Keratinocyte (primary cell): ENCODE results near the gene INPP5A. TPM values are rescaled to one million over a fixed set of nuclear protein-coding genes. Genes with fewer than 3 reads are reported as not detected.

ENCODE experiments used
- DNase-seq: peaks from one replicate; pipeline ENCODE4 v3.0.0-alpha.2; 2011; ENCODE audit warnings: low read depth, missing footprints, low spot score
- FAIRE-seq: peaks from 2 replicates; lab custom pipeline; 2011; peaks lifted over from hg19 to GRCh38; lab: Jason Lieb, UNC
- H2AFZ ChIP-seq: 2 replicates; pipeline ENCODE4 v1.6.0; 2012; ENCODE audit warnings: low read length, control low read depth, inconsistent platforms; ENCODE audit not compliant: control insufficient read depth
- H3K27ac ChIP-seq: 2 replicates; pipeline ENCODE4 v1.5.1; 2011; ENCODE audit warnings: low read length; ENCODE audit not compliant: control insufficient read depth, insufficient read depth
- H3K27me3 ChIP-seq: 3 replicates; pipeline ENCODE4 v1.6.0; 2011; ENCODE audit warnings: low read length; ENCODE audit not compliant: control insufficient read depth, insufficient read depth; ENCODE audit errors: extremely low read depth
- H3K36me3 ChIP-seq, 2 experiments: 2 replicates in 1 of 2; 3 replicates in 1 of 2; pipeline ENCODE4 v1.5.1; 2011; ENCODE audit warnings: low read length in 2 of 2, mild to moderate bottlenecking in 1 of 2; ENCODE audit not compliant: control insufficient read depth in 2 of 2, insufficient read depth in 2 of 2; ENCODE audit errors: extremely low read depth in 1 of 2
- H3K4me1 ChIP-seq: 3 replicates; pipeline ENCODE4 v1.5.1; 2011; ENCODE audit warnings: low read length; ENCODE audit not compliant: control insufficient read depth, insufficient read depth; ENCODE audit errors: extremely low read depth
- H3K4me2 ChIP-seq: 3 replicates; pipeline ENCODE4 v1.6.0; 2011; ENCODE audit warnings: low read depth, low read length; ENCODE audit not compliant: control insufficient read depth, insufficient read depth; ENCODE audit errors: extremely low read depth
- H3K4me3 ChIP-seq, 3 experiments: fragments of 200-600 bp in 1 of 3; sonication (generic) in 1 of 3; 2 replicates in 2 of 3; 3 replicates in 1 of 3; pipeline ENCODE4 v1.5.1; 2011 to 2016; ENCODE audit warnings: low read length in 3 of 3, mild to moderate bottlenecking in 3 of 3, control low read depth in 2 of 3, inconsistent platforms in 1 of 3, low read depth in 1 of 3, mixed read lengths in 1 of 3, mixed run types in 1 of 3, moderate library complexity in 1 of 3; ENCODE audit not compliant: control insufficient read depth in 2 of 3, insufficient read depth in 2 of 3; ENCODE audit errors: extremely low read depth in 1 of 3
- H3K79me2 ChIP-seq: 2 replicates; pipeline ENCODE4 v1.6.0; 2012; ENCODE audit warnings: low read length; ENCODE audit not compliant: control insufficient read depth, insufficient read depth
- H3K9ac ChIP-seq: 3 replicates; pipeline ENCODE4 v1.6.0; 2011; ENCODE audit warnings: low read length; ENCODE audit not compliant: control insufficient read depth, insufficient read depth; ENCODE audit errors: extremely low read depth
- H3K9me1 ChIP-seq: 3 replicates; pipeline ENCODE4 v1.6.0; 2011; ENCODE audit warnings: low read length; ENCODE audit not compliant: control insufficient read depth, insufficient read depth; ENCODE audit errors: extremely low read depth
- H3K9me3 ChIP-seq: 2 replicates; pipeline ENCODE4 v1.5.1; 2012; ENCODE audit warnings: low read depth, low read length; ENCODE audit not compliant: control insufficient read depth
- H4K20me1 ChIP-seq: 3 replicates; pipeline ENCODE4 v1.6.0; 2011; ENCODE audit warnings: low read length; ENCODE audit not compliant: control insufficient read depth, insufficient read depth; ENCODE audit errors: extremely low read depth
- EZH2 ChIP-seq: IDR thresholded peaks from one replicate; pipeline ENCODE4 v1.6.1; 2012; ENCODE audit warnings: inconsistent platforms, mild to moderate bottlenecking, low read length, moderate library complexity
- dilution Hi-C: fragments of 300-500 bp; cut with MboI; formaldehyde crosslinking; loops from one replicate; pipeline ENCODE4 v1.7.0; 2020; ENCODE audit warnings: low sequenced_read_pairs; ENCODE audit not compliant: extremely low pct_ligation_motif_present
- polyA plus RNA-seq, 5 experiments: library from polyadenylated mRNA; depleted of rRNA in 3 of 5; stranded (reverse) in 3 of 5; stranded (forward) in 1 of 5; unstranded in 1 of 5; fragments of >200 nt; gene quantifications; 1 replicate in 1 of 5; 2 replicates in 3 of 5; 3 replicates in 1 of 5; pipeline versions ENCODE4 v1.2.1 to v1.2.3, GENCODE V29; 2011 to 2012; ENCODE audit warnings: missing spikeins in 2 of 5, low read depth in 1 of 5, low replicate concordance in 1 of 5
- TF ChIP-seq, protein P1 (sequence below), 3 experiments: IDR thresholded peaks in 1 of 3; conservative IDR thresholded peaks in 1 of 3; optimal IDR thresholded peaks in 1 of 3; 2 replicates in 2 of 3; 3 replicates in 1 of 3; pipeline versions ENCODE3 to v1.5.1; 2011; ENCODE audit warnings: low read length in 3 of 3, mild to moderate bottlenecking in 3 of 3, moderate library complexity in 2 of 3, control low read depth in 1 of 3, inconsistent platforms in 1 of 3; ENCODE audit not compliant: insufficient read depth in 2 of 3; ENCODE audit errors: extremely low read depth in 1 of 3

The INPP5A gene
- polyA plus RNA-seq, 1 donor (not counting 4 experiments of a cell fraction or from before 2014, with no cell fraction given) = 11.2 TPM

DNA sequence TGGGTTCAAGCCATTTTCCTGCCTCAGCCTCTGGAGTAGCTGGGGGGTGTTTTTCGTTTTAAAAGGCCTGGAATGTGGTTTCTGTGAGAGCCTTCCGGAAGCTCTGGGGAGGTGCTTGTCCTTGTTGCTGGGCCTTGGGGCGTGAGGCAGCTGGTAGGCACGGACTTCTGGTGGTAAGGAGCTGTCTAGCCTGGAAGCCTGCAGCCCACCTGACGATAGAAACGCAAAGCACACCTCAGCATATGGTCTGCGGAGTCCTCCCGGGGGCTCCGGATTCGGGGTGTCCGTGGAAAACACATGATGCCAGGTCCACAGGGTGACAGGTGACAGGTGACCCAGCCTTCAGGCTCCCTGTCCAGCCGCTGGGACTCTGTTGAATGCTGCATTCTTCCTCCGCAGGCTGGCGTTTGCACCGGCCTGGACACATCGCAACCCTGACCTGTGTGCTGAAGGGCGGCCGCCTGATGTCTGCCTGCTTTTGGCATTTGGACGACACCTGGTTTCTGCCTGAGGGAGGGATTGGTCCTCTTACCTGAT, 37.3 kb downstream of the INPP5A start:
- peaks cover 25% of the 10 kb centered on the region for H3K4me1 ChIP-seq
- peaks cover 6% of the 10 kb centered on the region for H4K20me1 ChIP-seq
- FAIRE-seq (no peak), DNase-seq (no peak)
- H3K9ac ChIP-seq = no peak overlapping the region
- no peak overlapping the region for H3K27ac ChIP-seq
- H2AFZ ChIP-seq = no peak overlapping the region
- H3K4me3 ChIP-seq = no peak overlapping the region
- no peaks in the 10 kb centered on the region for H3K27me3 ChIP-seq
- H3K79me2 ChIP-seq = peaks cover 10% of the 10 kb centered on the region
- no peaks in the 10 kb centered on the region for H3K9me3 ChIP-seq
- H3K4me2 ChIP-seq = no peak overlapping the region
- dilution Hi-C loops = no loop called here
- TF ChIP-seq EZH2 = no peak
- TF ChIP-seq, protein P1, sequence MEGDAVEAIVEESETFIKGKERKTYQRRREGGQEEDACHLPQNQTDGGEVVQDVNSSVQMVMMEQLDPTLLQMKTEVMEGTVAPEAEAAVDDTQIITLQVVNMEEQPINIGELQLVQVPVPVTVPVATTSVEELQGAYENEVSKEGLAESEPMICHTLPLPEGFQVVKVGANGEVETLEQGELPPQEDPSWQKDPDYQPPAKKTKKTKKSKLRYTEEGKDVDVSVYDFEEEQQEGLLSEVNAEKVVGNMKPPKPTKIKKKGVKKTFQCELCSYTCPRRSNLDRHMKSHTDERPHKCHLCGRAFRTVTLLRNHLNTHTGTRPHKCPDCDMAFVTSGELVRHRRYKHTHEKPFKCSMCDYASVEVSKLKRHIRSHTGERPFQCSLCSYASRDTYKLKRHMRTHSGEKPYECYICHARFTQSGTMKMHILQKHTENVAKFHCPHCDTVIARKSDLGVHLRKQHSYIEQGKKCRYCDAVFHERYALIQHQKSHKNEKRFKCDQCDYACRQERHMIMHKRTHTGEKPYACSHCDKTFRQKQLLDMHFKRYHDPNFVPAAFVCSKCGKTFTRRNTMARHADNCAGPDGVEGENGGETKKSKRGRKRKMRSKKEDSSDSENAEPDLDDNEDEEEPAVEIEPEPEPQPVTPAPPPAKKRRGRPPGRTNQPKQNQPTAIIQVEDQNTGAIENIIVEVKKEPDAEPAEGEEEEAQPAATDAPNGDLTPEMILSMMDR (optimal IDR thresholded peaks at IDR 0.05 in 1 of 3, IDR thresholded peaks at IDR 0.05 in 1 of 3, conservative IDR thresholded peaks at IDR 0.05 in 1 of 3; ENCODE audit: extremely low read depth in 1 of 3, insufficient read depth in 2 of 3, low read length in 3 of 3) = no peak
- no peaks in the 10 kb centered on the region for H3K9me1 ChIP-seq
- no peaks in the 10 kb centered on the region for H3K36me3 ChIP-seq

DNA sequence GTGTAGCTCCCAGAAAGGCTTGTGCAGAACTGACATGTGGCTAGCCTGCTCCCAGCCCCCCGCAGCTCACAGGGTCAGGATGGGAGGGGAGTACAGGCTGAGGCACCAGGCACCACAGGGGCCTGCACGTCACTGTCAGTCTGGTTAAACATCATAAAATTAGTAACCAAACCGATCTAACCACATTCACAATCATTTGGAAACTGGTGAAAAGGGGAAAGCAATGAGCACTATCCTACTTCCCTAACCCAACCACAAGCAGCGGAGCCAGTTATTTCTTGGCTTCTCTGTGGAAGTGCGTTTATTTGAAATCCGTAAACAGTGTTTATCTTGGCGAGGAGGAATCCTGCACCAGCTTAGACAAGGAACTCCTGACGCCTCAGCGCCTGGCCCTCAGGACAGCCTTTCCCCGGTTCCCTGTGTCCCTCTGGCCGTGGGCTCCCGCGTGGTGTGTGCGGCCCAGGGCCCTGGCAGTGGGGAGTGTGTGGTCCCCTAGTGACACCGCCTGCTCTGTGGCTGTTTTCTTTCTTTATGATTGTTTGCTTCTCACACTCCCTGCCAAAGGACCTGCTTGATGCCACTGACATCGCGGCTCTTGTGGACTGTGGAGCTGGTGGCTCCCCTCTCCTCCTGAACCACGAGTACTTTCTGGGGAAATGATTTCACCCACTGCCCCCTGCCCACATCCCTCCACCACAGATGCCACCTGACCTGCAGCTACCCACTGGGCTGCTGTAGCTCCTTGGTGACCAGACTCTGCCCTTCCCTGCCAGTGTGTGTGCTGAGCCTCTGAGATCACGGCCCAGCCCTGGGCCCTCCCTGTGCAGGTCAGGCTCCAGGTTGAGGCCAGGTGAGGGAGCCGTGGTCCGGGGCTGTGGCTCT, 38.0 kb downstream of the INPP5A start:
- Histone ChIP-seq H3K36me3 (no peaks in the 10 kb centered on the region), H3K9me1 (no peaks in the 10 kb centered on the region), H3K27me3 (no peaks in the 10 kb centered on the region), H3K9me3 (no peaks in the 10 kb centered on the region), H3K79me2 (peaks cover 10% of the 10 kb centered on the region), H3K27ac (no peak overlapping the region), H3K4me3 (no peak overlapping the region), H3K9ac (no peak overlapping the region), H3K4me2 (no peak overlapping the region), H4K20me1 (peaks cover 6% of the 10 kb centered on the region), H2AFZ (no peak overlapping the region), H3K4me1 (peaks cover 22% of the 10 kb centered on the region)
- FAIRE-seq (no peak), DNase-seq (no peak)
- dilution Hi-C loops = no loop called here
- no peak for TF ChIP-seq EZH2
- TF ChIP-seq, protein P1 (optimal IDR thresholded peaks at IDR 0.05 in 1 of 3, IDR thresholded peaks at IDR 0.05 in 1 of 3, conservative IDR thresholded peaks at IDR 0.05 in 1 of 3; ENCODE audit: extremely low read depth in 1 of 3, insufficient read depth in 2 of 3, low read length in 3 of 3) = no peak
